Testis (tissue), 2 donors: ENCODE measurements around the gene KCNJ10.

ENCODE experiments used
- CTCF ChIP-seq, 3 experiments: fragments of 450-650 bp in 2 of 3; fragments of 200-600 bp in 1 of 3; sonication (generic) in 1 of 3; IDR thresholded peaks; one replicate each; pipeline ENCODE4 v1.5.1; 2016 to 2019; ENCODE audit warnings: antibody characterized with exemption in 3 of 3, mild to moderate bottlenecking in 2 of 3, moderate library complexity in 1 of 3
- POLR2A ChIP-seq: fragments of 450-650 bp; IDR thresholded peaks from one replicate; pipeline ENCODE4 v1.6.1; 2017; ENCODE audit warnings: antibody characterized with exemption, mild to moderate bottlenecking, moderate library complexity

DNA sequence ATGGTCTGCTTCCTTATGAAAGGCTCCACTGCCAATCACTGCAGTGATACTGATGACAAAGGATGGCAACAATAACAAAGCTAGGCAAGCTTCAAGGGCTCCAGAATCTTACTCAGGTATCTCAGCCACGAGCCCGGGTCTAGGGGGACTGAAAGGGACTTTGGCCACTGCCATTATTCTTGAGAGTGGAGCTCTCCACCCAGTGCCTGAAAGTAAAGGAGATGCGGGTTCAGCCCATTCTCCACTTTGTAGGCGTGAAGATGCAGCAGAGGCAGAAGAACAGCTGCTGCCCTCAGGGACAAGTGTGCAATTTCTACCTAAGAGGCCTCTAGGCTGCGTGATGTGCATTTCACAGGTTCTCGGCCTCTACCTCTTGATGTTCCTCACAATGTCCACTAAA lies 84.5 kb downstream of the KCNJ10 start:
- TF ChIP-seq POLR2A = no peak
- TF ChIP-seq CTCF (IDR thresholded peaks at IDR 0.05) = no peak
